IPS-20b (cell line): ENCODE results near the gene OR1M1.
A peak's percentile ranks its signal among the peaks of the same experiment; 100 is the strongest.

Source experiments
- H3K27ac ChIP-seq: one replicate; pipeline ENCODE4 v1.5.1; 2013; ENCODE audit warnings: low read length
- H3K27me3 ChIP-seq: 2 replicates; pipeline ENCODE4 v1.6.1; 2013; ENCODE audit warnings: mild to moderate bottlenecking, low read length, inconsistent platforms; ENCODE audit not compliant: insufficient read depth
- H3K36me3 ChIP-seq: 2 replicates; pipeline ENCODE4 v1.6.1; 2013; ENCODE audit warnings: low read depth, mild to moderate bottlenecking, inconsistent platforms, low read length, moderate library complexity; ENCODE audit not compliant: insufficient read depth
- H3K4me1 ChIP-seq: 2 replicates; pipeline ENCODE4 v1.6.1; 2013; ENCODE audit warnings: mild to moderate bottlenecking, control low read depth, inconsistent platforms, low read length, moderate library complexity; ENCODE audit not compliant: insufficient read depth
- H3K4me3 ChIP-seq: 2 replicates; pipeline ENCODE4 v1.5.1; 2013; ENCODE audit warnings: mild to moderate bottlenecking, low read length, inconsistent platforms
- H3K9ac ChIP-seq: 2 replicates; pipeline ENCODE4 v1.6.1; 2013; ENCODE audit warnings: low read depth, mild to moderate bottlenecking, inconsistent platforms, low read length, moderate library complexity
- H3K9me3 ChIP-seq: 2 replicates; pipeline ENCODE4 v1.6.1; 2013; ENCODE audit warnings: mild to moderate bottlenecking, low read depth, low read length, inconsistent platforms; ENCODE audit not compliant: insufficient read depth

Gene OR1M1

GRCh38 chr19:9078651-9079050 lies 8.2 kb upstream of the OR1M1 start:
- H3K9me3 ChIP-seq = no peaks in the 10 kb centered on the region
- no peaks in the 10 kb centered on the region for H3K36me3 ChIP-seq
- H3K27ac ChIP-seq = no peak overlapping the region
- H3K27me3 ChIP-seq = no peaks in the 10 kb centered on the region
- peaks cover 11% of the 10 kb centered on the region for H3K4me1 ChIP-seq
- H3K4me3 ChIP-seq = no peak overlapping the region
- H3K9ac ChIP-seq = no peak overlapping the region

DNA sequence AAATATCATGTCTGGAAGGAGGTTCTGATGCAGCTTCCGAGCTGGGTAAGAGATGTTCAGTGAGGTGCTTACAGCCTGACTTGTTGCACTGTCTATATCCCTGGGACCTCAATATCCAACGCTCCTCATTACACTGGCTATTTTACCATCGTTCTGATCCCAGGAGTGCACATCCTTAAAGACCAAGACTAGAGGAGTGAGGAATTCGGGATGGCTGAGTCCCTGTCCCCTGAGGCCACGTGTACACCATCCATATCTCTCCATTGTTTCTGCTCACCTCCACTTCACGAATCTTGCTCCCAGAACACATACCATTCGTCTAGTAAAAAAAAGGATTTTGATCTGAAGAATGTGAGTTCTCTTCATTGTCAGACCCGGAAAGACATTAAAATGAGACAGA lies 20.5 kb downstream of the OR1M1 start, which contains the start of gene OR7G2:
TSS of gene OR7G2 (minus strand) at position 101 of the 400 bp plus-strand sequence. CDS start 4,232 bp downstream, outside the sequence.
- Histone ChIP-seq H3K4me3 (no peak within 1 kb of the TSS), H3K27me3 (no peaks in the 10 kb centered on the region), H3K9me3 (peaks cover 68% of the 10 kb centered on the region), H3K9ac (no peak within 1 kb of the TSS), H3K36me3 (no peaks in the 10 kb centered on the region), H3K4me1 (no peaks in the 10 kb centered on the region), H3K27ac (no peak within 1 kb of the TSS)

- H3K27me3 ChIP-seq = no peaks in the 10 kb centered on the region
- H3K27ac ChIP-seq = no peak overlapping the region
- H3K4me1 ChIP-seq = no peaks in the 10 kb centered on the region
- H3K36me3 ChIP-seq = no peaks in the 10 kb centered on the region
- no peak overlapping the region for H3K9ac ChIP-seq
- no peak overlapping the region for H3K4me3 ChIP-seq
- H3K9me3 ChIP-seq = peaks cover 71% of the 10 kb centered on the region
These were observed 23.1 kb downstream of the OR1M1 start for GRCh38 chr19:9109959-9110358.

DNA sequence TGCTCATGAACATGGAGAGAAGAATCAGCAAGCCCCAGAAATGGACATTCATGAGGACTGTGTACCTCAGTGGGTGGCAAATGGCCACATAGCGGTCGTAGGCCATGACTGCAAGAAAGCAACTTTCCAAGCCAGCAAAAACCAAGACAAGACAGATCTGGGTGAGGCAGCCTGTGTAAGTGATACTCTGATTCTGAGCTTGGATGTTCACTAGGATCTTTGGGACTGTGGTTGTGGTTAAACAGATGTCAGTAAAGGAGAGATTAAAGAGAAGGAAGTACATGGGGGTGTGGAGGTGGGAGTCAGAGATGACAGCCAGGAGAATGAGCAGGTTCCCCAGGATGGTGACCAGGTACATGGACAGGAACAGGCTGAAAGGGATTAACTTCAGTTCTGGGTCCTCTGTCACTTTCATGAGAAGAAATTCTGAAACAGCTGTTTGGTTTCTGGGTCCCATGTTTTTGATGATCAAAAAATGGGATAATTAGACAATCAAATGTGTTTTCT lies 28.5 kb downstream of the OR1M1 start, which contains the start of gene OR7G1:
TSS of gene OR7G1 (minus strand) at position 457 of the 507 bp plus-strand sequence. CDS start at position 457, 0 bp downstream.
- no peaks in the 10 kb centered on the region for H3K4me1 ChIP-seq
- H3K36me3 ChIP-seq = no peaks in the 10 kb centered on the region
- no peaks in the 10 kb centered on the region for H3K27me3 ChIP-seq
- no peak within 1 kb of the TSS for H3K27ac ChIP-seq
- no peak within 1 kb of the TSS for H3K9ac ChIP-seq
- H3K4me3 ChIP-seq = no peak within 1 kb of the TSS
- H3K9me3 ChIP-seq = peaks cover 53% of the 10 kb centered on the region

GRCh38 chr19:9116547-9116946 lies 29.7 kb downstream of the OR1M1 start:
- H3K4me1 ChIP-seq = no peaks in the 10 kb centered on the region

GRCh38 chr19:9126900-9127405 lies 40.1 kb downstream of the OR1M1 start, which contains the start of gene OR7G3:
OR7G3 (minus strand) TSS chr19:9126950; CDS start chr19:9126950, 0 bp downstream.
- Histone ChIP-seq H3K27me3 (no peaks in the 10 kb centered on the region), H3K36me3 (no peaks in the 10 kb centered on the region), H3K9me3 (peaks cover 42% of the 10 kb centered on the region), H3K9ac (no peak within 1 kb of the TSS), H3K27ac (no peak within 1 kb of the TSS), H3K4me1 (no peaks in the 10 kb centered on the region), H3K4me3 (no peak within 1 kb of the TSS)

More at GRCh38 chr19:9116547-9116946, 29.7 kb downstream of the OR1M1 start:
- Histone ChIP-seq H3K27me3 (no peaks in the 10 kb centered on the region), H3K27ac (no peak overlapping the region), H3K9me3 (peaks cover 52% of the 10 kb centered on the region), H3K36me3 (no peaks in the 10 kb centered on the region), H3K9ac (no peak overlapping the region), H3K4me3 (no peak overlapping the region)

DNA sequence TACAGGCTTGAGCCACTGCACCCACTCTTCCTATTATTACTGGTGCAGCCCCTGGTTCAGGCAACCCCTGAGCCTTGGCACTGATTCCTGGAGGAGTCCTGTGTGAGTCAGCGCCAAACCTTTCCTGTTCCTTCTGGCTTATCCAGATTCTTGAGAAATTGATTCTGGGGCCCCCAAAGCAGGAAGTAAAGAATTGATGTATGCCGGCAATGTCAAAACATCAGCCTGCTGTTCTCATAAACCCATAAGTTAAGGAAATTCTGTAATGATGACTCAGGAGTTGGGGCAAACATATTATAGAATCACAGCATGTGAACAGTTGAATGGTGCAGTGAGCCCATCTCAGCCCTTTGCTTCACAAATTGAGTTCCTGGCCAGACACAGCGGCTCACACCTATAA lies 41.3 kb downstream of the OR1M1 start:
- Histone ChIP-seq H3K27me3 (no peaks in the 10 kb centered on the region), H3K4me3 (no peak overlapping the region), H3K27ac (no peak overlapping the region), H3K4me1 (no peaks in the 10 kb centered on the region), H3K9ac (no peak overlapping the region), H3K36me3 (no peaks in the 10 kb centered on the region), H3K9me3 (peaks cover 42% of the 10 kb centered on the region)

DNA sequence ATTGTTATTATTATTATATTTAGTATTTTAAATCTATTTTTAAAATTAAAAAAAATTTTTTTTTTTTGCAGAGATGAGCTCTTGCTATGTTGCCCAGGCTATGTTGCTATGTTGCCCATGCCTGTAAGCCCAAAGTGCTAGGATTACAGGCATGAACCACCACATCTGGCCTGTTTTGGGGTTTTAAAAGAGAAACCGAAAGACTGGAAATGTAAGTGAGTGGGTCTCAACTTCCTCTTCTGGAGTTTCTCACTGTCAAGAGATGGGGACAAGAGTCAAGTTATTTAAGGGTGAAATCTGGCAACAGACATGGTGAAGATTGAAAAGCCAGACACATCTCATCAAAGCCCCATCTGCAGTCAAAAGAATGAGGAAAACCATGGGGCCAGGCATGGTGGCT lies 44.1 kb downstream of the OR1M1 start:
- H3K4me3 ChIP-seq = no peak overlapping the region
- H3K27ac ChIP-seq = no peak overlapping the region
- no peaks in the 10 kb centered on the region for H3K27me3 ChIP-seq
- no peaks in the 10 kb centered on the region for H3K4me1 ChIP-seq
- H3K9me3 ChIP-seq = peaks cover 29% of the 10 kb centered on the region
- no peak overlapping the region for H3K9ac ChIP-seq
- no peaks in the 10 kb centered on the region for H3K36me3 ChIP-seq

GRCh38 chr19:9132422-9132821 lies 45.6 kb downstream of the OR1M1 start:
- H3K4me1 ChIP-seq = no peaks in the 10 kb centered on the region
- no peaks in the 10 kb centered on the region for H3K36me3 ChIP-seq
- no peak overlapping the region for H3K4me3 ChIP-seq
- peaks cover 16% of the 10 kb centered on the region for H3K9me3 ChIP-seq
- no peak overlapping the region for H3K27ac ChIP-seq
- H3K27me3 ChIP-seq = no peaks in the 10 kb centered on the region
- no peak overlapping the region for H3K9ac ChIP-seq

DNA sequence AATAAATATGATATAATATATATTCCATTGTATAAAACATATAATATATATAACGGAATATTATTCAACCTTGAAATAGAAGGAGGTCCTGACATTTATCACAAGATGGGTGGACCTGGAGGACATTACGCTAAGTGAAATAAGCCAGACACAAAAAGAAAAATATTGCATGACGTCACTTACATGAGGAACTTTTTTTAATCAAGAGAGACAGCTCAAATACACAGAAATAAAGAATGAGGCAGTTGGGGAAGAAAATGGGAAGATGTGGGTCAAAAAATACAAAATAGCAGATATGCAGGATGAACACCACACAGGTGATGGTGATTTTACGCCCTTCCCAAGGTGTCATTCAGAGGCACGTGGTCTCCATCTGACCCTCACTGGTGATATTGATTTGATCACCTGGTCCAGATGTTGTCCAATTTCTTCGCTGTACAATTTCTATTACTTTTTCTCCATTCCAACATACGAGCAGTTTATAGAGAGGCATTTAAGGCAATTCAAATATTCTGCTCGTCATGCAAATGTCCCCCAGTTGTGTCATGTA lies 52.8 kb downstream of the OR1M1 start:
- no peaks in the 10 kb centered on the region for H3K27me3 ChIP-seq
- peaks cover 8% of the 10 kb centered on the region for H3K9me3 ChIP-seq
- no peak overlapping the region for H3K27ac ChIP-seq
- peak overlapping the region; percentile 100 for H3K4me3 ChIP-seq
- H3K9ac ChIP-seq = peak overlapping the region; percentile 100; the same call in 1 of the 2 replicates
- peaks cover 3% of the 10 kb centered on the region; the same call in 1 of the 2 replicates for H3K4me1 ChIP-seq
- H3K36me3 ChIP-seq = peaks cover 4% of the 10 kb centered on the region

DNA sequence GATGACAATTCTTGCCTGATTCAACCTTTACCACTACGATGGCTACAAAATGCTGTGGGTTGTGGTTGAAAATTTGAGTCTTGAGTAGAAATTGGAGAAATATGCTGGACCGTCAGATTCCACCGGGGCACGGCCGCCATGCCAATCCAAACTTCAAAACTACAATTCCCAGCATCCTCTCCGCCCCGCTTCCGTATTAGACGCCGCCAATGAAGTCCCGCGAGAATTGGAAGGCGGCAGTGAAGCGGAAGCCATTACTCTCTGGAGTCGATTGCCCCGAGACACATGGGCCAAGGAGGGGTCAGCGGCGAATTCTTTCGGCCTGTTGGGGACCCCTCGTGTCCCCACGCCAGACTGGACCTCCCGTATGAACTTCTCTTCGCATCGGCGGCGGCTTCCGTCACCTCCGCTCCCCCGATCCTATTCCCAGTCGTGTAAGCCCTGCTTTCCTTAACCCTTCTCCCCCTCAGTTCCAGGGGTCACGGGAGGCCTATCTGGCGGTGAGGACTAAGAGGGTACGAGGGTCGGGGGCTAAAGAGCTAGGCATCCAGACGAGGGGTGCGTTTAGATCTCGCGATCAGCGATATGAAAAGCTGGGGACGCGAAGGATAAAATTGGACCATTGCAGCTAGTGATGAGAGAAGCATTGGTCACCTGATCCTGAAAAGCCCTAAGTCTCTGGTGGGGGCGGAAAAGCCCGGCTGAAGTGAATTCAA lies 53.5 kb downstream of the OR1M1 start, which contains the start of gene ZNF317:
TSS of gene ZNF317 (plus strand) at position 239 of the 716 bp plus-strand sequence. CDS start 15,620 bp downstream, outside the sequence.
- H3K27me3 ChIP-seq = no peaks in the 10 kb centered on the region
- H3K27ac ChIP-seq = peak within 1 kb of the TSS; percentile 100
- H3K36me3 ChIP-seq = peaks cover 10% of the 10 kb centered on the region

More for the DNA sequence above, 53.5 kb downstream of the OR1M1 start, which contains the start of gene ZNF317:
- Histone ChIP-seq H3K4me1 (peaks cover 3% of the 10 kb centered on the region; the same call in 1 of the 2 replicates), H3K4me3 (peak within 1 kb of the TSS; percentile 100), H3K9ac (peak within 1 kb of the TSS; percentile 100), H3K9me3 (peaks cover 15% of the 10 kb centered on the region)
